Esophagus squamous epithelium (tissue), 5 donors: Measurements from ENCODE around the gene CYB5R3. TPM values are rescaled to one million over a fixed set of nuclear protein-coding genes. Genes with fewer than 3 reads are reported as not detected.

Experiments
- DNase-seq: peaks from one replicate; lab custom pipeline; 2025; lab: John Stamatoyannopoulos, UW
- H3K27ac ChIP-seq, 4 donors: fragments of 200-600 bp; sonication (generic); one replicate each; pipeline ENCODE4 v1.5.1; 2016 to 2019; ENCODE audit warnings: mild to moderate bottlenecking in 1 of 4
- H3K27me3 ChIP-seq, 4 donors: fragments of 200-600 bp; sonication (generic); 1 replicate in 3 of 4; 2 replicates in 1 of 4; pipeline versions ENCODE4 v1.5.1 to v1.6.0; 2017 to 2021; ENCODE audit warnings: antibody characterized with exemption in 1 of 4
- H3K36me3 ChIP-seq, 3 donors: fragments of 200-600 bp; sonication (generic); one replicate each; pipeline ENCODE4 v1.5.1; 2016 to 2019
- H3K4me1 ChIP-seq, 3 donors: fragments of 200-600 bp; sonication (generic); one replicate each; pipeline ENCODE4 v1.5.1; 2017 to 2019
- H3K4me3 ChIP-seq, 4 donors: fragments of 200-600 bp; sonication (generic); 1 replicate in 3 of 4; 2 replicates in 1 of 4; pipeline ENCODE4 v1.5.1; 2016 to 2019; ENCODE audit warnings: mild to moderate bottlenecking in 2 of 4, moderate library complexity in 1 of 4
- H3K9me3 ChIP-seq, 3 donors: fragments of 200-600 bp; sonication (generic); one replicate each; pipeline ENCODE4 v1.5.1; 2016 to 2019
- CTCF ChIP-seq, 6 experiments: fragments of 450-650 bp in 4 of 6; fragments of 200-600 bp in 2 of 6; sonication (generic) in 2 of 6; IDR thresholded peaks; one replicate each; pipeline ENCODE4 v1.5.1; 2016 to 2019; ENCODE audit warnings: antibody characterized with exemption in 6 of 6, mild to moderate bottlenecking in 4 of 6, moderate library complexity in 4 of 6
- POLR2A ChIP-seq, 4 donors: fragments of 450-650 bp; IDR thresholded peaks; one replicate each; pipeline ENCODE4 v1.6.1; 2017; ENCODE audit warnings: antibody characterized with exemption in 4 of 4, mild to moderate bottlenecking in 4 of 4, moderate library complexity in 3 of 4
- WGBS, 2 donors: methylation state at CpG; one replicate each; pipeline ENCODE4 v1.1.5; 2018; 5-methylcytosine and 5-hydroxymethylcytosine counted together
- intact Hi-C: fragments of 100-400 bp; cut with DNase I; formaldehyde crosslinking; loops from one replicate; pipeline ENCODE4 v1.15.0; 2022
- total RNA-seq, 4 donors: library from RNA; depleted of rRNA; stranded (reverse); fragments of >200 nt; gene quantifications; one replicate each; pipeline ENCODE4 v1.1.0, GENCODE V29; 2016
- donor health status: DM: yes; HTN: yes; CAD: no.

The CYB5R3 gene
- total RNA-seq, 4 donors from 2014 or later: 49.5 to 81.6 (median 71.7) TPM

- no peak for DNase-seq
- intact Hi-C loops: no loop called here
- Histone ChIP-seq H3K27me3 (no peaks in the 10 kb centered on the region), H3K4me3 (peak overlapping the region in 3 of 4 donors; percentile 24 to 59 (median 26)), H3K36me3 (no peaks in the 10 kb centered on the region), H3K9me3 (no peaks in the 10 kb centered on the region), H3K27ac (peak overlapping the region; percentile 88 to 98 (median 93)), H3K4me1 (peaks cover 46 to 75% (median 61%) of the 10 kb centered on the region in 3 donors)
- TF ChIP-seq POLR2A (IDR thresholded peaks at IDR 0.05) (no peak), CTCF (IDR thresholded peaks at IDR 0.05) (no peak)
- WGBS, 2 donors: 26 to 27% methylated on average over 3 to 6 of the region's 16 CpGs
Observed at GRCh38 chr22:42646569-42647525, 2.3 kb downstream of the CYB5R3 start.

- DNase-seq: no peak
- Histone ChIP-seq H3K4me3 (peak overlapping the region in 3 of 4 donors; percentile 24 to 59 (median 26)), H3K9me3 (no peaks in the 10 kb centered on the region), H3K36me3 (no peaks in the 10 kb centered on the region), H3K27me3 (no peaks in the 10 kb centered on the region), H3K27ac (peak overlapping the region; percentile 88 to 98 (median 93)), H3K4me1 (peaks cover 46 to 82% (median 61%) of the 10 kb centered on the region in 3 donors)
- TF ChIP-seq CTCF (IDR thresholded peaks at IDR 0.05) (no peak), POLR2A (IDR thresholded peaks at IDR 0.05) (no peak)
- 80 to 83% methylated on average over 1 of the region's 13 CpGs for WGBS, 2 donors
- intact Hi-C loops: no loop called here
Observed at GRCh38 chr22:42645938-42646568, 3.1 kb downstream of the CYB5R3 start.

GRCh38 chr22:42645341-42645937 is 3.8 kb downstream of the CYB5R3 start:
- no peaks in the 10 kb centered on the region for H3K27me3 ChIP-seq
- TF ChIP-seq CTCF (IDR thresholded peaks at IDR 0.05): no peak
- TF ChIP-seq POLR2A (IDR thresholded peaks at IDR 0.05): no peak
- H3K4me1 ChIP-seq: peaks cover 46 to 82% (median 61%) of the 10 kb centered on the region in 3 donors
- intact Hi-C loops: no loop called here
- H3K4me3 ChIP-seq: peak overlapping the region in 3 of 4 donors; percentile 24 to 59 (median 26)
- no peak for DNase-seq
- H3K36me3 ChIP-seq: no peaks in the 10 kb centered on the region
- no peaks in the 10 kb centered on the region for H3K9me3 ChIP-seq
- peak overlapping the region; percentile 88 to 98 (median 93) for H3K27ac ChIP-seq
- WGBS, 2 donors: 19 to 33% methylated on average over 4 to 5 of the region's 19 CpGs

GRCh38 chr22:42644422-42645340 is 4.5 kb downstream of the CYB5R3 start:
- no peak for DNase-seq
- H3K36me3 ChIP-seq: no peaks in the 10 kb centered on the region
- H3K4me3 ChIP-seq: peak overlapping the region in 3 of 4 donors; percentile 24 to 59 (median 26)
- H3K27me3 ChIP-seq: no peaks in the 10 kb centered on the region
- intact Hi-C loops: no loop called here
- H3K4me1 ChIP-seq: peaks cover 46 to 83% (median 60%) of the 10 kb centered on the region in 3 donors
- H3K27ac ChIP-seq: peak overlapping the region; percentile 88 to 98 (median 93)
- WGBS, 2 donors: 34 to 41% methylated on average over 16 to 17 of the region's 22 CpGs
- TF ChIP-seq POLR2A (IDR thresholded peaks at IDR 0.05) (no peak), CTCF (IDR thresholded peaks at IDR 0.05) (no peak)
- no peaks in the 10 kb centered on the region for H3K9me3 ChIP-seq
